GM21381 (cell line): Measurements from ENCODE around the gene SEMA3C.

Source experiments
- ATAC-seq: cut with Tn5 transposase; IDR thresholded peaks from one replicate; pipeline ENCODE4 v1.9.1; 2021; ENCODE audit warnings: mild to moderate bottlenecking, moderate library complexity; ENCODE audit not compliant: unreplicated experiment

The SEMA3C gene

GRCh38 chr7:80829527-80829926 is 89.3 kb downstream of the SEMA3C start:
- no peak for ATAC-seq

DNA sequence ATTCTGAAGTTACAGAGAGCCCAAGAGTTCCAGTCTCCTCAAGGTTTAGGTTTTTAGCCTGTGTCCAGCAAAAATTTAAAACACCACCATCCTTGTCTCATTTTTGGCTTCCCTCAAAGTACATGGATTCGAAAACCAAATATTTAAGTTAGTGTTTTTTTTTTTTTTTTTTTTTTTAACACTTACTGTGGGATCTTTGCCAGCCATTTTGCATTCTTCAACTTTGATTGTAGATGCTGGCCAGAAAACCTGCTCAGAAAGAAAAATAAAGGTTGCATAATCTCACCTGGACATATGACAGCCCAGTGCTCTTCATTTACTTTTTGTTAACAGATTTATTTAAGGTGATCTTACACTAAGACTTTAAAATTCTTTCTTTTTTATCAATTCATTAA is 91.6 kb downstream of the SEMA3C start:
- ATAC-seq: no peak

GRCh38 chr7:80826520-80827238 is 92.2 kb downstream of the SEMA3C start:
- no peak for ATAC-seq

DNA sequence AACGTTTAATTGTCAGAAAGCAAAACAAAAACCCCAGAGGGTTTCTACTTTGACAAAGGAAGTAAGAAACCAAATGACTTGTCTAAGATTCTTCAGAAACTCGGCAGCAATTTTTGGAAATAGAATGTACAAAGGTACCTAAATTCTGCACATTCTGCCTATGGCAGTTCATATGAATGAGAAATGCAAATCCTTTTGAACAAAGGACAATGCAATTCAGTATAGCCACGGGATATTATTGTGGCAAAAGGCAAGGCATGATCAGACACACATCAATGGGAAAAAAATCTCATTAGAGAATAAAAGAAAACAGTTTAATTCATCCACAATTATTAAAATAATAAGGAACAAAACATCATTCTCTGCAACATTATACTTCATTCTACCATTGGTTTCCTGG is 93.4 kb downstream of the SEMA3C start:
- no peak for ATAC-seq

DNA sequence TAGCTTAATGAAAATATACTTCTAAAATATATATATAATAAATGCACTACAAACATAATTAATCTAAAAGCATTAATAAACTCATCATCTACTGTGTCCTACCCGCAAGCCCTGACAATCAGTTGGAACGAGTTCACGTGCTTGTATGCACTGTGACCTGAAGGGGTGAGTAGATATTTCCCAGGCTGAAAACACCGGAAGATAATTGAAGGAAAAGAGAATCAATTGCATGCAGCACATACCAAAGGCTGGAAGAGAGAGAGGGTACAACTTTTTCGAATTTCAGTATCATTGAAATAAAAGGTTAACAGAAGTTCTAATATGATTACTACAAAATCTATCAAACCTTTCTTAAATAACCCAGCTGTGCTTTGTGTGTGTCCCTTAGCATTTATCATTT is 94.6 kb downstream of the SEMA3C start:
- ATAC-seq: no peak

DNA sequence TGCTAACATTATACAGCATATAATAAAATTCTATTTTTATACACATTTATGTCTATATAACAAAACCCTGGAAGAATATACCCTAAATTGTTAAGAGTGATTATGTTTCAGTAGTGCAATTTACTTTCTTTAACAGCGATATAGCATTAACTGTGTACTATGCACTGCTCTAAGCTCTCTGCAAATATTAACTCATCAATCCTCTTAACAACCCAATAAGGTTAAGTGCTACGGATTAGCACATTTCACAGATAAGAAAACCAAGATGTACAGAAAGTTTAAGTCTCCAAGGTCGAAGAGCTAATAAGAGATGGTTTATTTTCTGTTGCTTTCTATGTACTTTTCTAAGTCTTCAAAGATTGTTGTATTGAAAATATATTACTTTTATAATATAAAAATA is 95.8 kb downstream of the SEMA3C start:
- ATAC-seq: no peak

DNA sequence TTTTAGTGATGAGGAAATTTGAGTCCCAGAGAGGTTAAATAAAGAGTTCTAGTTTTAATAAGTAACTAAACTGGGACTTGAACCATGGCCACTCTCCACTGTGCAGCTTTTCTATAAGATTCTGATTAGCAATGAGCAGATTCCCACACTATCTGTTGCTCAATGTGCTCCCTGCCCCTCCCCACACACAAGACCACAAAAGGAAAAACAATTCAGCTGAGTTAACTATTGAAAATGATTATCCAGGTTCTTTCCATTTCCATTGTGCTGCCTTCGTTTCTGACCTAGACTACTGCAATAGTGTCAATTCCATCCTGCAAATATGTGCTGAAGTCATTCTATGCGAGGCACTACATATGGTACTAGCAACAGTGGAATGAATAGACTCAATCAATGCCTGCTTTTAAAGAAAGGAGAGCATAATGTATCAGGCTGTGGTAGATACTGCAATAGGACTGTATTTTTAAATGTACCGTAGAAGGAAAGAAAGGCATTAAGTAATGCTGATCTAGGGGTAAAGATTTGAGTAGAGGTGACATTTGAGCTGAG is 97.0 kb downstream of the SEMA3C start:
- no peak for ATAC-seq

GRCh38 chr7:80819503-80819902 is 99.3 kb downstream of the SEMA3C start:
- no peak for ATAC-seq

DNA sequence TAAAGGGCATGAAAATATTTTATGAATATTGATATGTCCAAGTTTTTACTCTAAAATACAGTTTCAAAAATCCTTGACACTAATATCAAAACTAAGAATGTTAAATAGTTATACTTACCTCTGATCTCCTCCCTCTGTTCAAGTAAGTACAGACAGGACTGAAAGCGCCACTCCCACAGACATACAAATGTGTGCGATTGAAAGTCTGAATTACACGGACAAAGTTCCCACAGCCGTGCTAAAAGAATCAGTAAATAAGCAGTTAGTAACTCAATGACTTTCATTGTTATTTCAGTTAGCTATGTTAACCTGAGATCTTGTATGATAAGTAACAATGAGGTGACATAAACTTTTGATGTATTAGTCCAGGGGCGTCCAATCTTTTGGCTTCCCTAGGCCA is 100.7 kb downstream of the SEMA3C start:
- no peak for ATAC-seq

GRCh38 chr7:80816806-80817205 is 102.0 kb downstream of the SEMA3C start:
- ATAC-seq: no peak

GRCh38 chr7:80815733-80816132 is 103.1 kb downstream of the SEMA3C start:
- no peak for ATAC-seq

DNA sequence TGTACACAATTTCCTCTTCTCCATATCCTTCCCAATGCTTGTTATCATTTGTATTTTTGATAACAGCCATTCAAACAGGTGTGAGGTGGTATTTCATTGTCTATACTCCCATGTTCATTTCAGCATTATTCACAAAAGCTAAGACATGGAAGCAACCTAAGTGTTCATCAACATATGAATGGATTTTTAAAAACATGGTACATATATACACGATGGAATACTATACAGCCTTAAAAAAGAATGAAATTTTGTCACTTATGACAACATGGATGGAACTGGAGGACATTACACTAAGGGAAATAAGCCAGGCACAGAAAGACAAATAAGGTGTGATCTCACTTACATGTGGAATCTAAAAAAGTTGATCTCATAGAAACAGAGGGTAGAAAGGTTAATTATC is 109.3 kb downstream of the SEMA3C start:
- ATAC-seq: no peak

DNA sequence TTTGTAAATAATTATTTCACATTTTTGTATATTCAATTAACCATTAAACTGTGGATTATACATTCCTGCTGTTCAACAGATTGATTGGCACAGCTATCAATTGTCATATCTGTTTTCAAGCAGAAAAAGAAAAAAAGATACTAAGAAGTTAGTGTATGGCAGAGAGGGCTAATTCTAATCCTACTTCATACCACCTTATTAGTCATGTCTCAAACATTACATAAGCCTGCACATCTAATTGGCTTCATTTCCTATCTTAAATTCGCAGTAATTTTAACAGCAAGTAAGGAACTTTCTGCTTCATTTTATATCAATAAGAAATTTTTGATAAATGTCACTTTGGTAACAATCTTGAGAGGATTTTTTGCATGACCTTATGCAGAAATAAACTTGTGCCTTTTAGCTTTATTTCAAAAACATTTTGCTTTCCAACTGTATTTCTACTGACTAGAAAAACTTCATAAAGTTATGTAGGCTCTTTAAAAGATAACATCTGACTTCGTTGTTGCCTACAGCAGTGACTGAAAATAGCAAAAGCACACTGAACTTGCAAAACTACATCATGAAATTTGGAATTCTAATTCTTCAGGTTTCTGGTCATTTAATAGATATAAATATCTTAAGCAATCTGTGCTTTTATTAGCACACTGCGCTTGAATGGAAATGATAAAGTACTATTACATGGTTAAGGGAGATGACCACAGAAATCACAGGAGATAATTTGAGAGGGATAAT is 111.5 kb downstream of the SEMA3C start:
- no peak for ATAC-seq

DNA sequence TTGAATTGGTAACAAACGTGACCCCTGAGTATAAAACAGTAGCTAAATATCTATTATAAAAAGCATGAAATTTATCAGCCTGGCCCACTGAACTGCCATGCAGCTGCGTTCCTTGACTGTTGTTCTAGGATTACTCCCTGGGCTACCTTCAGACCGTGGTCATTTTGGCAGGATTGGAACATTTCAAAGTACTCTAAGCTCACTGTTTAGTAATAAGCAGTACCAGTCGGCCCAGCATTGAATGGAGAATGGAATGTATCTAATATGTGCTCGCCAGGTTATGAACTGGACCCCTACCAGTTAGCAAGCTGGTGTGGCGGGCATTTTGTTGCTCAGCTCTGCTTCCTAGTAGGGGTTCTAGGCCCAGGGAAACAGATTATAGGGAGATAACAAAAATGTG is 112.2 kb downstream of the SEMA3C start:
- ATAC-seq: no peak

- no peak for ATAC-seq
These were observed 114.3 kb downstream of the SEMA3C start for GRCh38 chr7:80804589-80804988.

DNA sequence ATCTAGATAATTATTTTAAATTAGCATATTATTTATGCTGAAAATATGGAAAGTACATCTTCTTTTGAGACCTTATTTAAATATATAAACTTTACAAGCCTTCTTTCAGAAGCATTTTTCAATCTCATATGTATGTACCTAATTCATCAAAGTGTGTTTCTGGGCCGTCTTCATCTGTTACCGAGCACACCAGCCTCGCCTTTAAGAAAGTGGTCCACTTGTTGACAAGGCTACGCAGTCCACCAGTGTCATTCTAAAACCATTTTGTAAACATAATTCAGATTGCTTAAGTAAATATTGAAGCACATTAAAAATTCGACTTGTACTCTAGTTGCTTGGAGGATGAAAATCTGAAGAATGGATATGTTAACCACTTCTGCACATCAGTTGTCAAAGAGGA is 116.3 kb downstream of the SEMA3C start:
- no peak for ATAC-seq

GRCh38 chr7:80794631-80795573 is 123.9 kb downstream of the SEMA3C start:
- ATAC-seq: no peak

- ATAC-seq: no peak
These were observed 127.3 kb downstream of the SEMA3C start for GRCh38 chr7:80791509-80791929.

GRCh38 chr7:80790877-80791276 is 128.0 kb downstream of the SEMA3C start:
- ATAC-seq: no peak

DNA sequence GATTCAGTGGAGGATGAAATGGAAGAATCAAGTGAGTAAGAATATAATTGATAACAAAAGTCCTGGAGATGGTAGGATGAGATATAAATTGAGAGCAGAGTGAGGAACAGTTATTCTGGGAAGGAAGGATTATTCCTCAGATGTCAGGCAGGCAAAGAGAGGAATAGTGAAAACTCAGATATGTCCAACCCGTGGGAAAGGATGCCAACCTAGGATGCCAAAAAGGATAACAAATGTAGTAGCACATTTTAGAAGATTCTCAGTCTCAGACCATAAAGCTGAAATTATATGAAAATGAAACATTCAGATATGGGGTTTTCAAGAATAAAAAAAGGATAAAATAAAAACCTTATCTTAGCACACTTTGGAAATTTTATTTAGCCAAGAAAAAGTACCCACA is 131.1 kb downstream of the SEMA3C start:
- ATAC-seq: no peak

DNA sequence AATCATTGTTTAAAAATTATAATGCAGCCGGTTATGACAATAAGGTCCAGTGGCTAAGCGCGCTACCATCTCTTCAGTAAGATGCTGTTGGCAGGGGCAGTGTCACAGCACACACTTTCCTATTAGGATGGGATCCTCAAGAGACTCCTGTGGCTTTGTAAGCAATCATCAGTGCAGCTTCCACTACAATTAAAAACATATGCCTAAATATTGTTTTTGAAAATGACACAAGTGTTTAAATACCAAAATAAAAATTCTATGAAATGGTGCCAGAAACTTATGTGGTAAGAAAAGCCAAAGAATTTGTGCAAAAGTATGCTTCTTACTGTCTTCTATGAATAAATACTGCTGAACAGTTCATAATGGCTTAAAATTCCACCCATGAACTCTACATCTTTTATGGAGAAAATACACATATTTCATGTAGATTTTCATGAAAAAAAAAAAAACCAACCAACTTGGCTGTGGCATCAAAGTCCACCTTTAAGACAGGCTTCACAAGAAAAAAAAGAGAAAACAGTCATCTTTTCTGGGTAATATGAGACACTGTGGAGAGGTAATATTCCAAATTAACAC is 132.8 kb downstream of the SEMA3C start:
- no peak for ATAC-seq
